HFF-Myc (cell line): ENCODE results near the gene SUZ12.
"Not testable (repeated sequence)": the region's sequence is repeated elsewhere in the genome, so short reads cannot be mapped to it uniquely, and the experiment has no call there.

ENCODE experiments used
- DNase-seq: peaks from one replicate; pipeline ENCODE4 v3.0.0-alpha.2; 2011; ENCODE audit warnings: low read depth; ENCODE audit errors: extremely low read depth
- H3K4me3 ChIP-seq: replicated peaks from 2 replicates; pipeline ENCODE4 v1.5.1; 2011; ENCODE audit warnings: low read depth, mild to moderate bottlenecking, control low read depth, low read length
- CTCF ChIP-seq: IDR thresholded peaks from 2 replicates; pipeline ENCODE4 v1.5.1; 2012; ENCODE audit warnings: mild to moderate bottlenecking, low read depth, low read length, control low read depth; ENCODE audit errors: missing control alignments

Gene SUZ12

GRCh38 chr17:32016231-32016630 lies 79.4 kb downstream of the SUZ12 start:
- TF ChIP-seq CTCF, result no peak

DNA sequence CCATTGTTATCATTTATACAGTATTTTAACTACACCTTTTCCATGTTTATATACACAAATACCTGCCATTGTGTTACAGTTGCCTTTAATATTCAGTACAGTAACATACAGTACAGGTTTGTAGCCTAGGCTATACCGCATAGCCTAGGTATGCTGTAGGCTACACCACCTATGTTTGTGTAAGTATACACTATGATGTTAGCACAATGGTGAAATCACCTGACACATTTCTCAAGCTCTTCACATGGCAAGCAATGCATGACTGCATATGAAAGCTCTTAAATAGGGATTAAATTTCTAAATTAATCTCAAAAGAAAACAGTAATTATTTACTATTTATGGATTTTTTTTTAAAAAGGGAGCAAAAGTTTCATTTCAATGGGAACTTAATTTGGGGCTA lies 82.4 kb downstream of the SUZ12 start:
- TF ChIP-seq CTCF, result no peak
- DNase-seq, result no peak

More at GRCh38 chr17:32016231-32016630, 79.4 kb downstream of the SUZ12 start:
- no peak overlapping the region for H3K4me3 ChIP-seq
- DNase-seq, result no peak

DNA sequence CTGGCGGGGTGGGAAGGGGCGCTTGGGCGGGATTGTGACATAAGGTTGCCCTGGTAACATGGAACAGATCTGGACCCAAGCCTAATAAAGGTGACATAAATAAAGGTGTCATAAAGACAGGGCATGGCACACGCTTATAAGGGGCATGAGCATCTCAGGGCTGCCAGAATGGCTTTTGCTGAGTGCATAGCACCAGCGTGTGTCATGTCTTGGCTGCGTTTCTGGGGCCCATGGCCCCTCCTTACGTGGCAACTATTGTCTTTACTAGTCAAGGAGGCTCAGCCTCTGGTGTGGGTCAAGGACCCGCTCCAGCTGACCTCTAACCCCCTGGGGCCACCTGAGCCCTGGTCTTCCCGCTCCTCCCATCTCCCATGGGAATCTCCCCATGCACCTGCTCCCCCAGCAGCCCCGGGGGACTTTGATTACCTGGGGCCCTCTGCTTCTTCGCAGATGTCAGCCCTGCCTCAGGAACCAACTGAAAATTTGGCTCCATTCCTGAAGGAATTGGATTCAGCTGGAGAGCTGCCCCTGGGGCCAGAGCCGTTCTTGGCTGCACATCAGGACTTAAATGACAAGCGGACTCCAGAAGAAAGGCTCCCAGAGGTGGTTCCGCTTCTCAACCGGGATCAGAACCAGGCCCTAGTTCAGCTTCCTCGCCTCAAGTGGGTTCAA lies 84.3 kb downstream of the SUZ12 start:
- no peak for DNase-seq
- TF ChIP-seq CTCF, result no peak
- H3K4me3 ChIP-seq, result no peak overlapping the region

More for the DNA sequence above, 82.4 kb downstream of the SUZ12 start:
- no peak overlapping the region for H3K4me3 ChIP-seq

- TF ChIP-seq CTCF, result no peak
- no peak for DNase-seq
Observed at GRCh38 chr17:32021615-32021955, 84.8 kb downstream of the SUZ12 start.

DNA sequence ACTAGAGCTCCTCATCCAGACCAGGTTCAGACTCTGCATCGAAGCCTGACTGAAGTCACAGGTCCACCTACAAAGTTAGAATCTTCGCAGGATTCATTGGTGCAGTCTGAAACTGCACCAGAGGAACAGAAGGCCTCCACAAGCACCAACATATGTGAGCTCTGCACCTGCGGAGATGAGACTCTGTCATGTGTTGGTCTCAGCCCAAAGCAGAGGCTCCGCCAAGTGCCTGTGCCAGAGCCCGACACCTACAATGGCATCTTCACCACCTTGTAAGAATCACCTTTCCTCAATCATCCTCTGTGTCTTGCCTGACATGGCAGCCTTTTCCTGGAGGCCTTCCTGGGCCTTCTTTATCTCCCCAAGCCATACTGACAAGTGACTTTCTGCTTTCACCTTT lies 85.7 kb downstream of the SUZ12 start:
- not testable (repeated sequence) for H3K4me3 ChIP-seq, DNase-seq

More at GRCh38 chr17:32021615-32021955, 84.8 kb downstream of the SUZ12 start:
- no peak overlapping the region for H3K4me3 ChIP-seq

DNA sequence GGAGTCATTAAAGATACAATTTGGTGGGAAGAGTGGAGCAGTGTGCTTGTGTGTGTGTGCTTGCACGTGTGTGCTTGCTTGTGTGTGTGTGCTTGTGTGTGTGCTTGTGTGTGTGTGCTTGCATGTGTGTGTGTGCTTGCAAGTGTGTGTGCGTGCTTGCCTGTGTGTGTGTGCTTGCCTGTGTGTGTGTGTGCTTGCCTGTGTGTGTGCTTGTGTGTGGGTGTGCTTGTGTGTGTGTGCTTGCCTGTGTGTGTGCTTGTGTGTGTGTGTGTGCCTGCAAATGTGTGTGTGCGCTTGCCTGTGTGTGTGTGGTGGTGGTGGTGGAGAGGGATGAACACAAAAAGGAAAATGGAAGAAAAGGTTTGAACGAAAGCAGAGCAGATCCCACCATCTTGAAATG lies 90.5 kb downstream of the SUZ12 start:
- not testable (repeated sequence) for H3K4me3 ChIP-seq, DNase-seq

DNA sequence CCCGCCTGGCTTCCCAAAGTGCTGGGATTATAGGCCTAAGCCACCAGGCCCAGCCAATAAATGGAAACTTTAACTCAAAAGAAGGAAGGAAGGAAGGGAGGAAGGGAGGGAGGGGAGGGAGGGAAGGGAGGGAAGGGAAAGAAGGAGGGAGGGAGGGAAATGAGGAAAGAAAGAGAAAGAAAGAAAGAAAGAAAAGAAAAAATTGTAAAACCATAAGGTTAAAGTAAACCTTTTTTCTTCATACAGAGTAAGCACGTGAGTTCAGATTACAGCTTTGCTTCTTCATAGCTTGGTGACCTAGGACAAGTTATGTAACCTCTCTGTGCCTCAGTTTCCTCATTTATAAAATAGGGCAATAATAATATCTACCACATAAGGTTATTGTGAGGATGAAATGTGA lies 96.4 kb downstream of the SUZ12 start:
- DNase-seq, result no peak
- no peak for TF ChIP-seq CTCF
- no peak overlapping the region for H3K4me3 ChIP-seq

- DNase-seq, H3K4me3 ChIP-seq: not testable (repeated sequence)
Observed at GRCh38 chr17:32033812-32034211, 97.0 kb downstream of the SUZ12 start.

GRCh38 chr17:32040246-32040645 lies 103.4 kb downstream of the SUZ12 start:
- DNase-seq, H3K4me3 ChIP-seq: not testable (repeated sequence)

- H3K4me3 ChIP-seq, DNase-seq: not testable (repeated sequence)
Observed at GRCh38 chr17:32041306-32041875, 104.6 kb downstream of the SUZ12 start.

GRCh38 chr17:32042266-32042665 lies 105.5 kb downstream of the SUZ12 start:
- not testable (repeated sequence) for H3K4me3 ChIP-seq, DNase-seq

- not testable (repeated sequence) for DNase-seq, H3K4me3 ChIP-seq
Observed at GRCh38 chr17:32045611-32046010, 108.8 kb downstream of the SUZ12 start.

DNA sequence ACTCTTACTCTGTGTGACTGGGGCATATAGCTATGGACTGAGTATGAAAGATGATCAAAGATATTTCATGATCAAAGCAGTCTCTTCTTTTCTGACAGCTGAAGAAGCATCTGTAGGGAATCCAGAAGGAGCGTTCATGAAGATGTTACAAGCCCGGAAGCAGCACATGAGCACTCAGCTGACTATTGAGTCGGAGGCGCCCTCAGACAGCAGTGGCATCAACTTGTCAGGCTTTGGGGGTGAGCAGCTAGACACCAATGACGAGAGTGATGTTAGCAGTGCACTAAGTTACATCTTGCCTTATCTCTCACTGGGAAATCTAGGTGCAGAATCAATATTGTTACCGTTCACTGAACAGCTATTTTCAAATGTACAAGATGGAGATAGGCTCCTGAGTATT lies 110.9 kb downstream of the SUZ12 start:
- not testable (repeated sequence) for H3K4me3 ChIP-seq, DNase-seq
